Effector memory CD8-positive, alpha-beta T cell (primary cell): ENCODE data around the gene OPN3.

Experiments
- ATAC-seq: fragments of 150-1000 bp; cut with Tn5 transposase; replicated peaks from 2 replicates; pipeline ENCODE4 v1.10.0; 2021; ENCODE audit warnings: mild to moderate bottlenecking, moderate library complexity
- DNase-seq, 3 experiments: peaks; one replicate each; pipeline ENCODE4 v3.0.0; 2021
- H3K27ac Mint-ChIP-seq, 2 donors: one replicate each; pipeline ENCODE4 v1.8.0; 2022; ENCODE audit warnings: mild to moderate bottlenecking in 2 of 2, mixed read lengths in 2 of 2, moderate library complexity in 2 of 2
- H3K27me3 Mint-ChIP-seq, 2 donors: one replicate each; pipeline ENCODE4 v1.8.0; 2022; ENCODE audit warnings: mixed read lengths in 2 of 2
- H3K36me3 Mint-ChIP-seq: one replicate; pipeline ENCODE4 v1.8.0; 2022; ENCODE audit warnings: mild to moderate bottlenecking, moderate library complexity, mixed read lengths; ENCODE audit not compliant: insufficient read depth
- H3K4me1 Mint-ChIP-seq, 2 donors: one replicate each; pipeline ENCODE4 v1.8.0; 2022; ENCODE audit warnings: low read depth in 2 of 2, mixed read lengths in 2 of 2
- H3K4me3 Mint-ChIP-seq, 2 donors: one replicate each; pipeline ENCODE4 v1.8.0; 2022; ENCODE audit warnings: mild to moderate bottlenecking in 2 of 2, mixed read lengths in 2 of 2, moderate library complexity in 2 of 2
- H3K9me3 Mint-ChIP-seq, 2 donors: one replicate each; pipeline ENCODE4 v1.8.0; 2022; ENCODE audit warnings: mixed read lengths in 2 of 2

OPN3 gene

DNA sequence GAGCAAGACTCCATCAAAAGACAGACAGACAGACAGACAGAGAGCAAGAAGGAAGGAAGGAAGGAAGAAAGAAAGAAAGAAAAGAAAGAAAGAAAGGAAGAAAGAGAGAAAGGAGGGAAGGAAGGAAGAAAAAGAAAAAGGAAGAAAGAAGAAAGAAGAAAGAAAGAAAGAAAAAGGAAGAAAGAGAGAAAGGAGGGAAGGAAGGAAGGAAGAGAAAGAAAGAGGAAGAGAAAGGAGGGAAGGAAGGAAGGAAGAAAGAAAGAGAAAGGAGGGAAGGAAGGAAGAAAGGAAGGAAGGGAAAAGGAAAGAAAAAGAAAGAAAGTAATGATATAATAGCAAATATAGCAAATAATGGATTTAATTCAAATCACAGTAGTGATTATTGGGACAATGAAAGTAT is 32.7 kb downstream of the OPN3 start:
- no peaks in the 10 kb centered on the region for H3K27me3 Mint-ChIP-seq
- H3K36me3 Mint-ChIP-seq = peaks cover 2% of the 10 kb centered on the region
- no peaks in the 10 kb centered on the region for H3K9me3 Mint-ChIP-seq
- no peak overlapping the region for H3K4me3 Mint-ChIP-seq
- DNase-seq (no peak), ATAC-seq (no peak)
- no peaks in the 10 kb centered on the region for H3K4me1 Mint-ChIP-seq
- peak overlapping the region in 1 of 2 donors; percentile 29 for H3K27ac Mint-ChIP-seq

- ATAC-seq = no peak
- no peaks in the 10 kb centered on the region for H3K9me3 Mint-ChIP-seq
- H3K27me3 Mint-ChIP-seq = no peaks in the 10 kb centered on the region
- no peaks in the 10 kb centered on the region for H3K4me1 Mint-ChIP-seq
- H3K36me3 Mint-ChIP-seq = peaks cover 2% of the 10 kb centered on the region
- DNase-seq = no peak
- H3K27ac Mint-ChIP-seq = no peak overlapping the region
- no peak overlapping the region for H3K4me3 Mint-ChIP-seq
Measured at GRCh38 chr1:241606544-241606943, 33.6 kb downstream of the OPN3 start.

DNA sequence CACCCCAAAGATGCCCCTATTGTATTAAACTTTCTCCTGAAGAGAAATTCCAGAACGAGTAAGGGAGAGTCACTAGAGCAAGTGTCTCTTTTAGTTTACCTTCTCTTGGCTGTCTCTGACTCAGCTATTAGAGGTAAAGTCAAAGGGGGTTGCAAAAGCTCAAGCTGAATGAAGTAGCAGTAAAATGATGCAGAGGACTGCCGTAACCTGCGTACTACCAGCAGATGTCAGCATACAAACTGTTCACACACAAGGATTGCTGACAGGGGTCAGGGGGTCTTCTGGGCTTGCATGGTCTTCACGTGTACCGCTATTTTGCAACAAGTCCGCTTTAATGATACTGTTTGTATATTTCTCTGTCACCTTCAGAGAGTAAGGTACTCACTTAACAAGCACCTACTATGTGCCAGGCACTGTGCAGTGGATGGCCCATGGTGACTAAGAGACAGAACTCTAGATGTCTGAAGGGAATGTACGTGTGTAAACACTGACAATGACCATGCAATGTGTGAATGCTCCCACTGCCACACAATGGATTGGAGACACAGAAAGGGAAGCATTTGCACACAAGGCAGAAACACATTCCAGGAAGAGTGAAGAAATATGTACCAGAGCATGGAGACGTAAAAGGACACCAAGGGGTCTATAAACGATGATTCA is 34.9 kb downstream of the OPN3 start:
- H3K27ac Mint-ChIP-seq = no peak overlapping the region
- ATAC-seq = no peak
- no peak for DNase-seq
- peaks cover 2% of the 10 kb centered on the region for H3K36me3 Mint-ChIP-seq
- no peaks in the 10 kb centered on the region for H3K9me3 Mint-ChIP-seq
- no peak overlapping the region for H3K4me3 Mint-ChIP-seq
- H3K4me1 Mint-ChIP-seq = no peaks in the 10 kb centered on the region
- no peaks in the 10 kb centered on the region for H3K27me3 Mint-ChIP-seq

DNA sequence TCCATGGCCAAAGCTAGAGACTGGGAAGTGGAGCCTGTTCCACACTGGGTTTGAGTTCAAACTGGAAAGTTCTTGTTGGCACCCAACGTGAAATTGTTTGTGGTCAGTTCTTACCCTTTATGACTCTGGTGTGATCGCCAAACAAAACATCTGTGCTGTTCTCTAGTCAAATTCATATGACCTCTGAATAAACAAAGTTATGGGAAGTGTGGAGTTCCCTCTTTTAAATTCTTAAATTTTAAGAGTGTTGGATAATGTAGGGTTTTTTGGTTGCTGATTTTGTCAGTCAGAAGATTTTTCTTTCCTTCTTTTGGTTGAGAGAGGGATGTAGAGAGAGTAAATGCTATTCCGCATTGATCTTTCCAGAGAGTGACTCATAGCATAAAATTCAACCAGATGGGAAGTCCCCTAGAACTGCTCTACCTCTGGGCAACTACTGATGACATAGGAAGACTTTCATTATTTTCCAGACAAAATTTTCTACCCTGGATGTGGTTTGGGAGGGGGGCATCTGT is 36.4 kb downstream of the OPN3 start:
- DNase-seq (no peak), ATAC-seq (no peak)
- Mint-ChIP-seq H3K9me3 (no peaks in the 10 kb centered on the region), H3K4me1 (no peaks in the 10 kb centered on the region), H3K27me3 (no peaks in the 10 kb centered on the region), H3K36me3 (peaks cover 2% of the 10 kb centered on the region), H3K4me3 (no peak overlapping the region), H3K27ac (no peak overlapping the region)

DNA sequence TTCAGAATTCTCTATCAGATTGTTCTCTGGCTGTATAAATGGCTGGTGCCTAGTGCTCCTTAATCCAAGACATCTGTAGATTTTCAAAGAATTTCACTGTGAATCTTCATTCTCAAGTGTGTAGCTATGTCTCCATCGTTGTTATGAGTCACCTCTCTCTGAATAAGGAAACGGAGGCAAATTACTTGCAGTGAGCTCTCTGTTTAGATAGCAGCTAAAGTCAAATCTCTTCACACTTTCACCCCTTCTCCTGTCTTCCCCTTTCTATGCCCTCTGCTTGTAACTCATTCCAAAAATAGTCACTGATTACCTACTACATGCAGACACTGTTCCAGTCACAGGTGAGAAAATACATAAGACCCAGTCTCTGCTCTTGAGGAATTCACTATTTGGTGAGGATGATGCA is 39.7 kb downstream of the OPN3 start:
- Mint-ChIP-seq H3K9me3 (no peaks in the 10 kb centered on the region), H3K4me3 (no peak overlapping the region), H3K27ac (peak overlapping the region in 1 of 2 donors; percentile 25), H3K4me1 (no peaks in the 10 kb centered on the region), H3K36me3 (peaks cover 2% of the 10 kb centered on the region), H3K27me3 (no peaks in the 10 kb centered on the region)
- DNase-seq = no peak
- no peak for ATAC-seq

DNA sequence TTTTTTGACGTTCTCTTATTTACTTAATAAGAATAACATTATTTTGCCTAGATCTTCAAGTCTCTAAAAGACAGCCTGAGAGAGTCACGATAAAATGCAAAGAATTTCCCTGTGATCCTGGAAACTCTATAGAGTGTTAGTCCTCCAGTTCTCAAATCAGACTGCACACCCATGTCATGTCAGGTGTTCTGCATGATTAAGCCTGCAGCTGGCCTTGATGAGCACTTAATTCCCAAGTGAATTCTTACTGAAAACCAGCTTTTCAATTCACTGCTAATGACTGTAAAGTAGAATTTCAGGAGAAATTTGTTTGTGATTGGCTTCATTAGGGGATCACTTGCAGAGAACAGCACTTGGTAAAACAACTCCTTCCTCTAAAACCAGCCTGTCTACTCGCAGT is 41.9 kb downstream of the OPN3 start:
- H3K4me3 Mint-ChIP-seq = no peak overlapping the region
- H3K27ac Mint-ChIP-seq = no peak overlapping the region
- H3K36me3 Mint-ChIP-seq = no peaks in the 10 kb centered on the region
- no peak for ATAC-seq
- DNase-seq = no peak
- H3K27me3 Mint-ChIP-seq = no peaks in the 10 kb centered on the region
- no peaks in the 10 kb centered on the region for H3K9me3 Mint-ChIP-seq
- H3K4me1 Mint-ChIP-seq = no peaks in the 10 kb centered on the region

DNA sequence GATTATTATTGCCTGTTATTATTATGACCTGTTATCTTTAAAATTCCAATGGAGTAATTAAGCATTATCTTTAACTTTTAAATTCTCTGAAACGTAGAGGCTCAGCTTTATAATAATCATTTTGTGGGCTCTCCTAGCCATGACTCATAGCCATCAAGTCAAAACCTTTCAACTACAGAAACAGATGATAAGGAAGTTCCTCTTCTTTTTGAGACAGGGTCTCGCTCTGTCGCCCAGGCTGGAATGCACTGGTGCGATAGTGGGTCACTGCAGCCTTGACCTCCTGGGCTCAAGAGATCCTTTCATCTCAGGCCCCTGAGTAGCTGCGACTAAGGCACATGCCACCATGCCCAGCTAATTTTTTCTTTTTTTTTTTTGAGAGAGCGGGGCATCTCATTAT is 43.5 kb downstream of the OPN3 start:
- DNase-seq (no peak), ATAC-seq (no peak)
- H3K9me3 Mint-ChIP-seq = no peaks in the 10 kb centered on the region
- no peaks in the 10 kb centered on the region for H3K27me3 Mint-ChIP-seq
- H3K36me3 Mint-ChIP-seq = no peaks in the 10 kb centered on the region
- H3K27ac Mint-ChIP-seq = no peak overlapping the region
- H3K4me1 Mint-ChIP-seq = no peaks in the 10 kb centered on the region
- no peak overlapping the region for H3K4me3 Mint-ChIP-seq

DNA sequence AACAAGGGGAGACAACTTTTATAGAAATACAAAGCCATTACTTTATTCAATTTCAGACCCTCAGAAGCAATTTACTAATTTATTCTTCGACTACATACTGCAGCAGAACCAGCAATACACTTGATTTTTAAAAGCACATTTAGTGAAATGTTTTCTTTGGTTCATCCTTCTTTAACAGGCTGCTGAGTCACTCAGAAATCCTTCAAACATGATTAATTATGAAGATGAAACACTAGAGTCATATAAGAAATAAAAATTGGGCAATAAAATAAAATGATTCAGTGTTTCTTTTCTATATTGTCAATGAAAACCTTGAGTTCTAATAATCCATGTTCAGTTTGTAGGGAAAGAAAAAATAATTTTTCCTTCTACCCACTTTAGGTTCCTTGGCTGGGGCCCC is 47.0 kb downstream of the OPN3 start:
- ATAC-seq (no peak), DNase-seq (no peak)
- Mint-ChIP-seq H3K4me3 (no peak overlapping the region), H3K36me3 (no peaks in the 10 kb centered on the region), H3K27ac (no peak overlapping the region), H3K9me3 (no peaks in the 10 kb centered on the region), H3K4me1 (no peaks in the 10 kb centered on the region), H3K27me3 (no peaks in the 10 kb centered on the region)

DNA sequence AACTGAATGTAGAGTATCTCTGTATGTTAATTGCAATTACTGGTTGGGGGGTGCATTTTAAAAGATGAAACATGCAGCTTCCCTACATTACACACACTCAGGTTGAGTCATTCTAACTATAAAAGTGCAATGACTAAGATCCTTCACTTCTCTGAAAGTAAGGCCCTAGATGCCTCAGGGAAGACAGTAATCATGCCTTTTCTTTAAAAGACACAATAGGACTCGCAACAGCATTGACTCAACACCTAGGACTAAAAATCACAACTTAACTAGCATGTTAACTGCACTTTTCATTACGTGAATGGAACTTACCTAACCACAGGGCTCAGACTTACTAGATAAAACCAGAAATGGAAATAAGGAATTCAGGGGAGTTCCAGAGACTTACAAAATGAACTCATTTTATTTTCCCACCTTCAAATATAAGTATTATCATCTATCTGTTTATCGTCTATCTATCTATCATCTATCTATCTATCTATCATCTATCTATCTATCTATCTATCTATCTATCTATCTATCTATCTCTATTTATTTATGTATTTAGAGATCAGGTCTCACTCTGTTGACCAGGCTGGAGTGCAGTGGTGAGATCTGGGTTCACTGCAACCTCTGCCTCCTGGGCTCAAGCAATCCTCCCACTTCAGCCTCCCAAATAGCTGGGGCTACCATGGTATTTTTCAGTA is 47.8 kb downstream of the OPN3 start:
- no peak overlapping the region for H3K27ac Mint-ChIP-seq
- H3K4me3 Mint-ChIP-seq = no peak overlapping the region
- no peak for DNase-seq
- ATAC-seq = no peak
- no peaks in the 10 kb centered on the region for H3K36me3 Mint-ChIP-seq
- H3K9me3 Mint-ChIP-seq = no peaks in the 10 kb centered on the region
- H3K4me1 Mint-ChIP-seq = no peaks in the 10 kb centered on the region
- no peaks in the 10 kb centered on the region for H3K27me3 Mint-ChIP-seq

DNA sequence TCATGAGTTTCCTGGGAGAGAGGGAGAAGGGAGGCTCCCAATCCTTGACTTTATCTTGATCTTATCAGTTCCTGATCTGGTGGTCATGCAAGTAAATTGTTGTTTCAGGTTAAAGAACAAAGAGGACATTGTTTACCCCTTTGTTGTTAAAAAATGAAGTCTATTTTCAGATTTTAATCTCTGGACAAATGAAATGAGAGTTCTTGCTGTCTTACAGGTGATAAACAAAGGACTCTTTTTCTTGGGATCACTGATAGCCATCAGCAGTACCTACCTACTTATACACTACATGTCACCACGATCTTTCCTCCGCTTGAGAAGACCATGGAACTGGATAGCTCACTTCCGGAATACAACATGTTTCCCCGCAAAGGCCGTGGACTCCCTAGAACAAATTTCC is 48.4 kb downstream of the OPN3 start:
- ATAC-seq (no peak), DNase-seq (no peak)
- H3K27me3 Mint-ChIP-seq = no peaks in the 10 kb centered on the region
- H3K9me3 Mint-ChIP-seq = no peaks in the 10 kb centered on the region
- no peak overlapping the region for H3K4me3 Mint-ChIP-seq
- no peak overlapping the region for H3K27ac Mint-ChIP-seq
- H3K4me1 Mint-ChIP-seq = no peaks in the 10 kb centered on the region
- no peaks in the 10 kb centered on the region for H3K36me3 Mint-ChIP-seq

DNA sequence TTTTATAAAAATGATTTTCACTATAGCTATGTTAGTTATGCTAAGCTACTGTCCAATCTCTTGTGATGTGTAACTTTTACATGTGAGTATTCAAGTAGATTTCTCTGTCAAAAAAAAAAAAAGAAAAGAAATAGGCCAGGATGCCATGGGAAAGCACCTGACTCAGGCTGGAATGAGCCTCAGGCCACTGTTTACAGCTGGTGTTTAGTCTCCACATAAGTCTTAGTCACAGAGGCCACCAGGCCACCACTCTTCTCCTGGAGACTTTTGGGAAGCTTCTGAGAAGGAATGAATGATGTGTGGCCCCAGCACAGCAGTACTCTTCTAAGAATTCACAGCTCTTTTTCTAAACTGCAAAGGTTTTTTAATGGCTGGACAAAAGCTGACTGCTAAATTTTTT is 48.9 kb downstream of the OPN3 start:
- Mint-ChIP-seq H3K27ac (no peak overlapping the region), H3K9me3 (no peaks in the 10 kb centered on the region), H3K4me1 (no peaks in the 10 kb centered on the region), H3K27me3 (no peaks in the 10 kb centered on the region), H3K36me3 (no peaks in the 10 kb centered on the region), H3K4me3 (no peak overlapping the region)
- DNase-seq (no peak), ATAC-seq (no peak)

DNA sequence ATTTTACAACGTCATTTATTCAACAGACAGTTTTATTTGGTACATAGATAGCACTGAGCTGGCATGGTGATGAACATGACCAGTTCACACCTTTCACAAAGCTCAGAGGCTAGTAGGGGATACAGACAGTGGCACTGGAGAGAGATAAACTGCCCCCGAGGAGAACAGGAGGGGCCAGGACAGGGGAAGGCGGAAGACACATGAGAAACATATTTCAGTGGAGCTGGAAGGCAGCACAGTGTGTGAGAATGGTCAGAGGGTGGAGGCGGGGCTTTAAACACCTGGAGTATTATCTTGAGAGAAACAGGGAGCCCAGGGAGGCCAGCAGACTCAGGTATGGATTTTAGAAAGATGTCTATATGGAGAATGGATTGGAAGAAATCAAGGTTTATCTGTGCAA is 49.5 kb downstream of the OPN3 start:
- DNase-seq (no peak), ATAC-seq (no peak)
- no peaks in the 10 kb centered on the region for H3K9me3 Mint-ChIP-seq
- no peak overlapping the region for H3K27ac Mint-ChIP-seq
- H3K36me3 Mint-ChIP-seq = no peaks in the 10 kb centered on the region
- H3K27me3 Mint-ChIP-seq = no peaks in the 10 kb centered on the region
- H3K4me3 Mint-ChIP-seq = no peak overlapping the region
- no peaks in the 10 kb centered on the region for H3K4me1 Mint-ChIP-seq

- Mint-ChIP-seq H3K4me1 (no peaks in the 10 kb centered on the region), H3K27me3 (no peaks in the 10 kb centered on the region), H3K27ac (no peak overlapping the region), H3K4me3 (no peak overlapping the region), H3K36me3 (no peaks in the 10 kb centered on the region), H3K9me3 (no peaks in the 10 kb centered on the region)
- ATAC-seq (no peak), DNase-seq (no peak)
Measured at GRCh38 chr1:241589521-241589920, 50.6 kb downstream of the OPN3 start.

DNA sequence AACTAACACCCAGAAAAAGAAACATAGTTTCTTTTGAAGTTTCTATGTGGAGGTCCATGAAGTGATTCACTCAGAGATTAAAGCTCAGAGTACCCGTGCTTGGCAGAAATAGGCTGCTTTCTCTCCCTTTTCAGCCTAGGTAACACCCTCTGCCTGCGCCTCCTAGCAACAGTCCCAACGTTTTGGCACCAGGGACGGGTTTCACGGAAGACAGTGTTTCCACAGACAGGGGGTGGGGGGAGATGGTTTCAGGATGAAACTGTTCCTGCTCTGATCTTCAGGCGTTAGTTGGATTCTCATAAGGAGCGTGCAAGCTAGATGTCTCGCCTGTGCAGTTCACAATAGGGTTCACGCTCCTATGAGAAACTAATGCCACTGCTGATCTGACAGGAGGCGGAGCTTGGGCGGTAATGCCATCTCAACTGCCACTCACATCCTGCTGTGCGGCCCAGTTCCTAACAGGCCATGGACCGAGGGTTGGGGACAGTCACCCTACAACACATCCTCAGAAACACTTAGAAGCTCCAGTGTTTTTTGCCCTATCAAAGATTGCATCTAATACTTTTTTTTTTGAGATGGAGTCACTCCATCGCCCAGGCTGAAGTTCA is 53.2 kb downstream of the OPN3 start:
- no peak for DNase-seq
- Mint-ChIP-seq H3K36me3 (no peaks in the 10 kb centered on the region), H3K4me1 (no peaks in the 10 kb centered on the region), H3K27me3 (peaks cover 13% of the 10 kb centered on the region in 2 donors), H3K27ac (no peak overlapping the region), H3K9me3 (no peaks in the 10 kb centered on the region), H3K4me3 (no peak overlapping the region)
- ATAC-seq = no peak
